ENCODE measurements around the gene PTPRE. TPM values are rescaled to one million over a fixed set of nuclear protein-coding genes. Genes with fewer than 3 reads are reported as not detected.

Gene PTPRE
- total and polyA plus RNA-seq, 2 of the 4 experiments (the other 2 are of a cell fraction): 0.34 to 0.54 TPM

DNA sequence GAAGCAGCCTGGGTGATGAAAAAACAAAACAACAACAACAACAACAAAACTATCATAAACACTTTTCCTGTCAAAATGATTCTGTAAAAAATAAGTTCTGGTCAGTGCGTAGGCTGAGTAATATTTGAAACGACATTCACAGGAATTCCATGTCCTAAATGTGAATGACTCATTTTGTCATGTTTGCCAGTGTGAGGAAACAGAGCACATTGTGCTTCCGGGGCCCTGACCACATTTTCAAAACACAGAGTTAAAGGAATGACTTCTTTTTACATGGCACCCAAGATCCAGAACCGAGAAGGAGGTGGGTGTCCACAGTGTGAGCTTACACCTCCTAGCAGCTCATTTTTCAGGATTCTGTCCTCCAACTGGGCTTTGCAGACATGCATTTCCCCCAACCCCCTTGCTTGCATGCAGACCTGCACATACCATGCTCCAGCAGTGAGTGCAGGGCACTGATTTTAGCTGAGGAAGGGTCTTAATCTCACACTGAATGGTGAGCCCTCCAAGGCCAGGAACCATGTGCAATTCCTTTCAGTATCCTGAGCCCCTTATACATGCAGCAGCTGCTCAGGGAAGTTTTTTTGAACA, 17.2 kb upstream of the PTPRE start:
- no peak overlapping the region for H4K91ac ChIP-seq (ENCODE audit: insufficient read depth, low read depth, low read length)
- H3K36me3 ChIP-seq (ENCODE audit: control insufficient read depth, insufficient read depth, low read length): no peaks in the 10 kb centered on the region
- ATAC-seq (ENCODE audit: low read depth): no peak; the same call in 1 of the 2 replicates
- H2BK15ac ChIP-seq (ENCODE audit: low read depth, low read length): no peak overlapping the region
- TF ChIP-seq CHD1 (IDR thresholded peaks at IDR 0.05; ENCODE audit: low read depth, low read length): no peak
- TF ChIP-seq BHLHE40 (IDR thresholded peaks at IDR 0.05; ENCODE audit: low read depth, low read length): no peak
- TF ChIP-seq SMC3 (IDR thresholded peaks at IDR 0.05; ENCODE audit: low read depth, low read length): no peak
- TF ChIP-seq NFE2L2 (IDR thresholded peaks at IDR 0.05; ENCODE audit: low read depth, low read length): no peak
- TF ChIP-seq RAD21 (IDR thresholded peaks at IDR 0.05; ENCODE audit: low read length): no peak
- no peak for TF ChIP-seq RFX5 (IDR thresholded peaks at IDR 0.05; ENCODE audit: low read depth, low read length)
- no peak for TF ChIP-seq CEBPB (IDR thresholded peaks at IDR 0.05; ENCODE audit: low read depth, low read length)
- TF ChIP-seq, protein P1, sequence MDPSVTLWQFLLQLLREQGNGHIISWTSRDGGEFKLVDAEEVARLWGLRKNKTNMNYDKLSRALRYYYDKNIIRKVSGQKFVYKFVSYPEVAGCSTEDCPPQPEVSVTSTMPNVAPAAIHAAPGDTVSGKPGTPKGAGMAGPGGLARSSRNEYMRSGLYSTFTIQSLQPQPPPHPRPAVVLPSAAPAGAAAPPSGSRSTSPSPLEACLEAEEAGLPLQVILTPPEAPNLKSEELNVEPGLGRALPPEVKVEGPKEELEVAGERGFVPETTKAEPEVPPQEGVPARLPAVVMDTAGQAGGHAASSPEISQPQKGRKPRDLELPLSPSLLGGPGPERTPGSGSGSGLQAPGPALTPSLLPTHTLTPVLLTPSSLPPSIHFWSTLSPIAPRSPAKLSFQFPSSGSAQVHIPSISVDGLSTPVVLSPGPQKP (IDR thresholded peaks at IDR 0.05; ENCODE audit: borderline replicate concordance, low read depth, low read length): no peak
- TF ChIP-seq MXI1 (IDR thresholded peaks at IDR 0.05; ENCODE audit: borderline replicate concordance, low read depth, low read length): no peak
- no peak for TF ChIP-seq RCOR1 (IDR thresholded peaks at IDR 0.05; ENCODE audit: insufficient replicate concordance, low read length)
- TF ChIP-seq, protein P2, sequence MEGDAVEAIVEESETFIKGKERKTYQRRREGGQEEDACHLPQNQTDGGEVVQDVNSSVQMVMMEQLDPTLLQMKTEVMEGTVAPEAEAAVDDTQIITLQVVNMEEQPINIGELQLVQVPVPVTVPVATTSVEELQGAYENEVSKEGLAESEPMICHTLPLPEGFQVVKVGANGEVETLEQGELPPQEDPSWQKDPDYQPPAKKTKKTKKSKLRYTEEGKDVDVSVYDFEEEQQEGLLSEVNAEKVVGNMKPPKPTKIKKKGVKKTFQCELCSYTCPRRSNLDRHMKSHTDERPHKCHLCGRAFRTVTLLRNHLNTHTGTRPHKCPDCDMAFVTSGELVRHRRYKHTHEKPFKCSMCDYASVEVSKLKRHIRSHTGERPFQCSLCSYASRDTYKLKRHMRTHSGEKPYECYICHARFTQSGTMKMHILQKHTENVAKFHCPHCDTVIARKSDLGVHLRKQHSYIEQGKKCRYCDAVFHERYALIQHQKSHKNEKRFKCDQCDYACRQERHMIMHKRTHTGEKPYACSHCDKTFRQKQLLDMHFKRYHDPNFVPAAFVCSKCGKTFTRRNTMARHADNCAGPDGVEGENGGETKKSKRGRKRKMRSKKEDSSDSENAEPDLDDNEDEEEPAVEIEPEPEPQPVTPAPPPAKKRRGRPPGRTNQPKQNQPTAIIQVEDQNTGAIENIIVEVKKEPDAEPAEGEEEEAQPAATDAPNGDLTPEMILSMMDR (conservative IDR thresholded peaks at IDR 0.05; ENCODE audit: low read depth, low read length): no peak
- TF ChIP-seq MAFK (IDR thresholded peaks at IDR 0.05; ENCODE audit: low read depth, low read length): no peak
- TF ChIP-seq FOS (IDR thresholded peaks at IDR 0.05; ENCODE audit: low read depth, low read length): no peak
- TF ChIP-seq, protein P3, sequence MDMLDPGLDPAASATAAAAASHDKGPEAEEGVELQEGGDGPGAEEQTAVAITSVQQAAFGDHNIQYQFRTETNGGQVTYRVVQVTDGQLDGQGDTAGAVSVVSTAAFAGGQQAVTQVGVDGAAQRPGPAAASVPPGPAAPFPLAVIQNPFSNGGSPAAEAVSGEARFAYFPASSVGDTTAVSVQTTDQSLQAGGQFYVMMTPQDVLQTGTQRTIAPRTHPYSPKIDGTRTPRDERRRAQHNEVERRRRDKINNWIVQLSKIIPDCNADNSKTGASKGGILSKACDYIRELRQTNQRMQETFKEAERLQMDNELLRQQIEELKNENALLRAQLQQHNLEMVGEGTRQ (IDR thresholded peaks at IDR 0.05; ENCODE audit: low read depth, low read length): no peak
- TF ChIP-seq POLR2A (IDR thresholded peaks at IDR 0.05; ENCODE audit: low read depth, low read length): no peak
- TF ChIP-seq MAZ (IDR thresholded peaks at IDR 0.05; ENCODE audit: borderline replicate concordance, low read depth, low read length): no peak
- H3K9me1 ChIP-seq (ENCODE audit: insufficient read depth, low read length): no peaks in the 10 kb centered on the region
- no peak overlapping the region for H3K4me2 ChIP-seq (ENCODE audit: low read depth, low read length)
- no peaks in the 10 kb centered on the region for H3K9me3 ChIP-seq (ENCODE audit: control insufficient read depth, insufficient read depth, low read length)
- no peak overlapping the region for H4K8ac ChIP-seq (ENCODE audit: low read depth in 2 of 2, low read length in 2 of 2)
- no peaks in the 10 kb centered on the region for H3K27me3 ChIP-seq (ENCODE audit: control insufficient read depth, insufficient read depth, low read length)
- no peak overlapping the region for H2BK20ac ChIP-seq (ENCODE audit: low read depth, low read length)
- H3K56ac ChIP-seq (ENCODE audit: extremely low read depth, insufficient read depth, low read length): no peak overlapping the region
- H3K4me1 ChIP-seq (ENCODE audit: control insufficient read depth, insufficient read depth, low read length): no peaks in the 10 kb centered on the region
- H4K20me1 ChIP-seq (ENCODE audit: insufficient read depth, low read length): no peaks in the 10 kb centered on the region
- no peak overlapping the region for H2AFZ ChIP-seq (replicated peaks; ENCODE audit: low read length, poor library complexity)
- no peak overlapping the region for H2AK5ac ChIP-seq (ENCODE audit: low read depth, low read length)
- peak; percentile 10 for DNase-seq
- ChIA-PET CTCF (no interaction called here), POLR2A (ENCODE audit: unreplicated experiment) (no interaction called here)
- H2BK120ac ChIP-seq (ENCODE audit: low read depth, low read length): no peak overlapping the region
- H3K4ac ChIP-seq (ENCODE audit: low read depth, low read length): no peak overlapping the region
- no peak overlapping the region for H2BK5ac ChIP-seq (ENCODE audit: low read depth, low read length, poor library complexity, severe bottlenecking)
- intact Hi-C loops (cut with micrococcal nuclease) (no loop called here), dilution Hi-C loops (cut with HindIII; ENCODE audit: low sequenced_read_pairs, unreplicated experiment) (no loop called here), in situ Hi-C loops (cut with MboI; ENCODE audit: low sequenced_read_pairs) (no loop called here)
- H3K9ac ChIP-seq (ENCODE audit: low read depth, low read length): no peak overlapping the region
- no peak overlapping the region for H3K18ac ChIP-seq (ENCODE audit: low read depth, low read length)
- H4K5ac ChIP-seq (ENCODE audit: low read depth, low read length): no peak overlapping the region
- H3K14ac ChIP-seq (replicated peaks; ENCODE audit: low read depth, low read length): no peak overlapping the region
- no peak overlapping the region for H2AK9ac ChIP-seq (replicated peaks; ENCODE audit: low read depth, low read length, poor library complexity)
- BruUV-seq (replicated peaks): no TSS peak
- no peak overlapping the region for H3K4me3 ChIP-seq (ENCODE audit: insufficient read depth, low read depth, low read length)
- no peaks in the 10 kb centered on the region for H3K79me1 ChIP-seq (ENCODE audit: low read depth in 1 of 2, low read length in 2 of 2)
- no peak overlapping the region for H3K27ac ChIP-seq (ENCODE audit: insufficient read depth, low read length)
- H3K23ac ChIP-seq (ENCODE audit: low read depth, low read length): no peak overlapping the region
- no CpG with 5 or more reads among the region's 4 CpGs for WGBS, 2 experiments (ENCODE audit: extremely low coverage in 2 of 2, insufficient read length in 1 of 2)
